Endothelial cell of umbilical vein (primary cell): ENCODE measurements around the gene ODAD3. TPM values are rescaled to one million over a fixed set of nuclear protein-coding genes. Genes with fewer than 3 reads are reported as not detected.
"Not testable (repeated sequence)": the region's sequence is repeated elsewhere in the genome, so short reads cannot be mapped to it uniquely, and the experiment has no call there.

Experiments
- BruUV-seq: library from RNA; stranded (reverse); fragments of 400-500 nt; replicated peaks from 2 replicates; lab custom pipeline; 2021; lab: Mats Ljungman, UMichigan
- CTCF ChIA-PET: fragments of 300-600, 350-600 bp; sonication (Branson Sonifier 250); formaldehyde crosslinking; loops from one replicate; lab custom pipeline; 2021; ENCODE audit warnings: antibody characterized with exemption, inconsistent platforms; lab: Charles Lee
- POLR2A ChIA-PET: fragments of 300-600, 350-600 bp; sonication (Branson Sonifier 250); formaldehyde crosslinking; loops from one replicate; lab custom pipeline; 2021; ENCODE audit warnings: antibody characterized with exemption, inconsistent platforms; lab: Charles Lee
- DNase-seq: peaks from one replicate; pipeline ENCODE4 v3.0.0-alpha.2; 2011; ENCODE audit warnings: low read depth, low spot score
- FAIRE-seq: peaks from 2 replicates; lab custom pipeline; 2011; peaks lifted over from hg19 to GRCh38; lab: Jason Lieb, UNC
- H2AFZ ChIP-seq: 2 replicates; pipeline ENCODE4 v1.6.0; 2012; ENCODE audit warnings: low read depth, low read length, control low read depth, inconsistent platforms
- H3K27ac ChIP-seq: 2 replicates; pipeline ENCODE4 v1.5.1; 2011; ENCODE audit warnings: low read depth, mild to moderate bottlenecking, control low read depth, low read length, moderate library complexity; ENCODE audit not compliant: insufficient read depth
- H3K27me3 ChIP-seq, 2 experiments: 2 replicates each; pipeline versions ENCODE4 v1.6.0 to v1.6.1; 2011; ENCODE audit warnings: low read length in 2 of 2, mixed read lengths in 1 of 2; ENCODE audit not compliant: control insufficient read depth in 2 of 2, insufficient read depth in 2 of 2
- H3K36me3 ChIP-seq, 2 experiments: 2 replicates in 1 of 2; 3 replicates in 1 of 2; pipeline ENCODE4 v1.5.1; 2011; ENCODE audit warnings: low read length in 2 of 2, mild to moderate bottlenecking in 1 of 2, moderate library complexity in 1 of 2; ENCODE audit not compliant: control insufficient read depth in 2 of 2, insufficient read depth in 2 of 2; ENCODE audit errors: extremely low read depth in 1 of 2
- H3K4me1 ChIP-seq: 3 replicates; pipeline ENCODE4 v1.5.1; 2011; ENCODE audit warnings: mild to moderate bottlenecking, low read length; ENCODE audit not compliant: control insufficient read depth, insufficient read depth; ENCODE audit errors: extremely low read depth
- H3K4me2 ChIP-seq: 2 replicates; pipeline ENCODE4 v1.6.1; 2011; ENCODE audit warnings: low read length, control low read depth, mixed read lengths; ENCODE audit not compliant: insufficient read depth
- H3K4me3 ChIP-seq, 3 experiments: fragments of 200-600 bp in 1 of 3; sonication (generic), shearing (Covaris generic) in 1 of 3; replicated peaks in 1 of 3; 2 replicates each; pipeline ENCODE4 v1.5.1; 2011 to 2016; ENCODE audit warnings: control low read depth in 3 of 3, low read length in 3 of 3, mild to moderate bottlenecking in 2 of 3, inconsistent platforms in 1 of 3, low read depth in 1 of 3, moderate library complexity in 1 of 3; ENCODE audit not compliant: insufficient read depth in 1 of 3
- H3K79me2 ChIP-seq: 2 replicates; pipeline ENCODE4 v1.6.0; 2012; ENCODE audit warnings: low read length, inconsistent platforms; ENCODE audit not compliant: control insufficient read depth, insufficient read depth
- H3K9ac ChIP-seq: replicated peaks from 2 replicates; pipeline ENCODE3; 2011; ENCODE audit warnings: low read length, control low read depth; ENCODE audit not compliant: insufficient read depth; ENCODE audit errors: extremely low read depth
- H3K9me1 ChIP-seq: replicated peaks from 3 replicates; pipeline ENCODE4 v1.6.0; 2011; ENCODE audit warnings: mild to moderate bottlenecking, low read length; ENCODE audit not compliant: control insufficient read depth, insufficient read depth; ENCODE audit errors: extremely low read depth
- H3K9me3 ChIP-seq: replicated peaks from 2 replicates; pipeline ENCODE4 v1.5.1; 2012; ENCODE audit warnings: low read length, inconsistent platforms; ENCODE audit not compliant: control insufficient read depth, insufficient read depth
- H4K20me1 ChIP-seq: replicated peaks from 2 replicates; pipeline ENCODE3; 2011; ENCODE audit warnings: mild to moderate bottlenecking, low read length; ENCODE audit not compliant: control insufficient read depth, insufficient read depth; ENCODE audit errors: extremely low read depth
- EZH2 ChIP-seq: IDR thresholded peaks from 2 replicates; pipeline ENCODE4 v1.6.1; 2012; ENCODE audit warnings: borderline replicate concordance, low read depth, mild to moderate bottlenecking, moderate library complexity, low read length, inconsistent platforms; ENCODE audit not compliant: severe bottlenecking
- FOS ChIP-seq: IDR thresholded peaks from 2 replicates; pipeline ENCODE4 v1.6.1; 2011; ENCODE audit warnings: mild to moderate bottlenecking, low read length, moderate library complexity, borderline replicate concordance; ENCODE audit not compliant: insufficient read depth
- GATA2 ChIP-seq: IDR thresholded peaks from 2 replicates; pipeline ENCODE4 v1.7.0; 2011; ENCODE audit warnings: low read depth, mild to moderate bottlenecking, moderate library complexity, mixed read lengths, low read length; ENCODE audit not compliant: insufficient read length, insufficient read depth
- JUN ChIP-seq: IDR thresholded peaks from 2 replicates; pipeline ENCODE4 v1.6.1; 2011; ENCODE audit warnings: borderline replicate concordance, low read depth; ENCODE audit not compliant: insufficient read length, insufficient read depth
- MYC ChIP-seq: IDR thresholded peaks from one replicate; pipeline ENCODE4 v1.6.1; 2011; ENCODE audit warnings: mild to moderate bottlenecking, low read depth, low read length
- POLR2A ChIP-seq: IDR thresholded peaks from 2 replicates; pipeline ENCODE4 v1.6.1; 2012; ENCODE audit warnings: low read depth, mild to moderate bottlenecking, control low read depth, low read length
- POLR2AphosphoS5 ChIP-seq: IDR thresholded peaks from 2 replicates; pipeline ENCODE4 v1.6.1; 2012; ENCODE audit warnings: low read depth, mild to moderate bottlenecking, control low read depth, low read length, moderate library complexity; ENCODE audit not compliant: insufficient read depth
- dilution Hi-C: fragments of 300-500 bp; cut with MboI; formaldehyde crosslinking; loops from one replicate; pipeline ENCODE4 v1.15.0; 2019; ENCODE audit warnings: low sequenced_read_pairs; ENCODE audit not compliant: extremely low pct_ligation_motif_present
- intact Hi-C: fragments of 100-400 bp; cut with micrococcal nuclease; formaldehyde crosslinking; loops from one replicate; pipeline ENCODE4 v1.10.0; 2022
- polyA plus RNA-seq, 4 experiments: library from polyadenylated mRNA; depleted of rRNA in 3 of 4; stranded (reverse) in 3 of 4; unstranded in 1 of 4; fragments of >200 nt; gene quantifications; 2 replicates each; pipeline versions ENCODE4 v1.2.1 to v1.2.3, GENCODE V29; 2011 to 2012; ENCODE audit warnings: missing spikeins in 1 of 4
- total RNA-seq: library from RNA; stranded (reverse); gene quantifications from 2 replicates; pipeline ENCODE4 v1.2.3, GENCODE V29; 2021
- TF ChIP-seq, protein P1 (sequence below), 2 donors: IDR thresholded peaks; 1 replicate in 1 of 2; 2 replicates in 1 of 2; pipeline ENCODE4 v1.5.1; 2011; ENCODE audit warnings: low read length in 2 of 2, mild to moderate bottlenecking in 2 of 2, moderate library complexity in 2 of 2, control low read depth in 1 of 2, inconsistent platforms in 1 of 2, low read depth in 1 of 2; ENCODE audit not compliant: insufficient read depth in 1 of 2; ENCODE audit errors: extremely low read depth in 1 of 2
- TF ChIP-seq, protein P2 (sequence below): IDR thresholded peaks from 2 replicates; pipeline ENCODE4 v1.6.1; 2011; ENCODE audit not compliant: insufficient read depth, insufficient read length

Gene ODAD3
- total and polyA plus RNA-seq, 2 donors (not counting 3 experiments of a cell fraction or from before 2014, with no cell fraction given): 0.14 to 0.97 TPM

DNA sequence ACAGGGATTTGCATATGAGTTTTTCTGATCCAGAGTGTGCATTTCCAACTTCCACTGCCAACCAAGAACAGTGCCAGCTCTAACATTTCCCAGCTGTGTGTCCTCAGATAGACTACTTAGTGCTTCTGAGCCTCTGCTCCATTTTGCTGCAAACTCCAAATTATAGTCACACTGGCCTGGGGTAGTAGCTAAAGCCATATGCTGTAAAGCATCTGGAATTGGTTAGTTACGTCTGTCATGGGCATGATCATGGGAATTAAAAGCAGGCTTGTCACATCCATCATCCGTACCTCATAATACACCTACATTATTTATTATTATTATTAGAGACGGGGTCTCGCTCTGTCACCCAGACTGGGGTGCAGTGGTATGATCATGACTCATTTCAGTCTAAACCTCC lies 38.8 kb upstream of the ODAD3 start:
- Histone ChIP-seq H3K27ac (no peak overlapping the region), H3K4me3 (no peak overlapping the region), H3K9me1 (no peaks in the 10 kb centered on the region), H2AFZ (no peak overlapping the region), H3K9ac (no peak overlapping the region), H3K79me2 (no peaks in the 10 kb centered on the region), H3K9me3 (no peaks in the 10 kb centered on the region), H3K4me1 (no peaks in the 10 kb centered on the region), H3K4me2 (no peak overlapping the region), H3K27me3 (peaks cover 0 to 3% of the 10 kb centered on the region in 2 experiments), H3K36me3 (no peaks in the 10 kb centered on the region), H4K20me1 (no peaks in the 10 kb centered on the region)
- dilution Hi-C loops (no loop called here), intact Hi-C loops (no loop called here)
- ChIA-PET POLR2A (no interaction called here), CTCF (no interaction called here)
- no peak for DNase-seq
- no peak for FAIRE-seq
- BruUV-seq: no TSS peak
- no peak for TF ChIP-seq EZH2
- no peak for TF ChIP-seq GATA2
- TF ChIP-seq, protein P1, sequence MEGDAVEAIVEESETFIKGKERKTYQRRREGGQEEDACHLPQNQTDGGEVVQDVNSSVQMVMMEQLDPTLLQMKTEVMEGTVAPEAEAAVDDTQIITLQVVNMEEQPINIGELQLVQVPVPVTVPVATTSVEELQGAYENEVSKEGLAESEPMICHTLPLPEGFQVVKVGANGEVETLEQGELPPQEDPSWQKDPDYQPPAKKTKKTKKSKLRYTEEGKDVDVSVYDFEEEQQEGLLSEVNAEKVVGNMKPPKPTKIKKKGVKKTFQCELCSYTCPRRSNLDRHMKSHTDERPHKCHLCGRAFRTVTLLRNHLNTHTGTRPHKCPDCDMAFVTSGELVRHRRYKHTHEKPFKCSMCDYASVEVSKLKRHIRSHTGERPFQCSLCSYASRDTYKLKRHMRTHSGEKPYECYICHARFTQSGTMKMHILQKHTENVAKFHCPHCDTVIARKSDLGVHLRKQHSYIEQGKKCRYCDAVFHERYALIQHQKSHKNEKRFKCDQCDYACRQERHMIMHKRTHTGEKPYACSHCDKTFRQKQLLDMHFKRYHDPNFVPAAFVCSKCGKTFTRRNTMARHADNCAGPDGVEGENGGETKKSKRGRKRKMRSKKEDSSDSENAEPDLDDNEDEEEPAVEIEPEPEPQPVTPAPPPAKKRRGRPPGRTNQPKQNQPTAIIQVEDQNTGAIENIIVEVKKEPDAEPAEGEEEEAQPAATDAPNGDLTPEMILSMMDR (IDR thresholded peaks at IDR 0.05; ENCODE audit: extremely low read depth in 1 of 2, insufficient read depth in 1 of 2, low read depth in 1 of 2, low read length in 2 of 2): no peak
- no peak for TF ChIP-seq MYC
- no peak for TF ChIP-seq FOS
- no peak for TF ChIP-seq JUN
- no peak for TF ChIP-seq POLR2AphosphoS5
- TF ChIP-seq, protein P2, sequence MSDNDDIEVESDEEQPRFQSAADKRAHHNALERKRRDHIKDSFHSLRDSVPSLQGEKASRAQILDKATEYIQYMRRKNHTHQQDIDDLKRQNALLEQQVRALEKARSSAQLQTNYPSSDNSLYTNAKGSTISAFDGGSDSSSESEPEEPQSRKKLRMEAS: no peak
- no peak for TF ChIP-seq POLR2A

DNA sequence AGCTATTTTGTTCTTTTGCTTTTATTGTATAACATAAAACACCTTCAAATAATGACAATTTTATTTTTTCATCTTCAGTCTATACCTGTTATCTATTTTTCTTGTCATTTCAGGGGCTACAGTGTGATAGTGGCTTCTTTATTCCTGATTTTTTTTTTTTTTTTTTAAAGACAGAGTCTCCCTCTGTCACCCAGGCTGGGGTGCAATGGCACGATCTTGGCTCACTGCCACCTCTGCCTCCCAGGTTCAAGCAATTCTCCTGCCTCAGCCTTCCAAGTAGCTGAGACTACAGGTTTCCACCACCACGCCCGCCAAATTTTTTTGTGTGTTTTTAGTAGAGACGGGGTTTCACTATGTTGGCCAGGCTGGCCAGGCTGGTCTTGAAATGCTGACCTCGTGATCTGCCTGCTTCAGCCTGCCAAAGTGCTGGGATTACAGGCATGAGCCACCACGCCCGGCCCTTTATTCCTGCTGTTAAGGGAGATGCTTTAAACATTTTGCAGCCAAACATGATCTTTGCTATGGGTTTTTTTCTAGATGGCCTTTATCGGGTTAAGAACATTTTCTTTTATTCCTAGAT lies 33.4 kb upstream of the ODAD3 start:
- H3K4me1 ChIP-seq, H3K4me3 ChIP-seq, dilution Hi-C loops, POLR2A ChIA-PET, H3K4me2 ChIP-seq, H3K79me2 ChIP-seq, H3K9me3 ChIP-seq, DNase-seq, BruUV-seq, FAIRE-seq, H3K9me1 ChIP-seq, H3K27me3 ChIP-seq, H2AFZ ChIP-seq, H3K27ac ChIP-seq, H3K9ac ChIP-seq, H4K20me1 ChIP-seq, H3K36me3 ChIP-seq, intact Hi-C loops: not testable (repeated sequence)
- CTCF ChIA-PET: interaction anchor here (0.6 kb wide), 1 partner anchor 225 kb away, joined by 3 read pairs; no protein-coding TSS in a partner anchor
